ENCODE results near the gene PSEN2. TPM values are rescaled to one million over a fixed set of nuclear protein-coding genes. Genes with fewer than 3 reads are reported as not detected.

The PSEN2 gene
- total RNA-seq, 1 experiment from 2014 or later: 17.4 TPM

- no CpG with 5 or more reads among the region's 3 CpGs for WGBS (ENCODE audit: extremely low coverage, insufficient read length, low lambda C conversion rate)
These were observed 72.0 kb downstream of the PSEN2 start for GRCh38 chr1:226942392-226942791.

More at GRCh38 chr1:226942392-226942791, 72.0 kb downstream of the PSEN2 start:
- no peak overlapping the region for H3K4me3 Mint-ChIP-seq
- H3K56ac ChIP-seq (ENCODE audit: insufficient read length, low read depth, low read length): no peak overlapping the region
- no peak overlapping the region for H2BK120ac ChIP-seq (ENCODE audit: low read depth, low read length, poor library complexity, severe bottlenecking)
- H2BK5ac ChIP-seq (ENCODE audit: insufficient read length, low read length): no peak overlapping the region
- H3K9me3 ChIP-seq (ENCODE audit: control insufficient read depth, low read depth, low read length): no peaks in the 10 kb centered on the region
- no peaks in the 10 kb centered on the region for H3K79me2 ChIP-seq (ENCODE audit: insufficient read depth, low read length)
- H4K8ac ChIP-seq (replicated peaks; ENCODE audit: insufficient read length, low read depth, low read length): no peak overlapping the region
- peaks cover 58 to 66% of the 10 kb centered on the region in 2 experiments for H3K4me1 Mint-ChIP-seq
- H3K14ac ChIP-seq (ENCODE audit: insufficient read depth, low read length): no peak overlapping the region
- no peak overlapping the region for H3K18ac ChIP-seq (ENCODE audit: insufficient read length, low read depth, low read length)
- no peak overlapping the region for H3K27ac Mint-ChIP-seq
- H3K27me3 Mint-ChIP-seq (ENCODE audit: low read depth): peaks cover 9% of the 10 kb centered on the region
- TF ChIP-seq, protein P1, sequence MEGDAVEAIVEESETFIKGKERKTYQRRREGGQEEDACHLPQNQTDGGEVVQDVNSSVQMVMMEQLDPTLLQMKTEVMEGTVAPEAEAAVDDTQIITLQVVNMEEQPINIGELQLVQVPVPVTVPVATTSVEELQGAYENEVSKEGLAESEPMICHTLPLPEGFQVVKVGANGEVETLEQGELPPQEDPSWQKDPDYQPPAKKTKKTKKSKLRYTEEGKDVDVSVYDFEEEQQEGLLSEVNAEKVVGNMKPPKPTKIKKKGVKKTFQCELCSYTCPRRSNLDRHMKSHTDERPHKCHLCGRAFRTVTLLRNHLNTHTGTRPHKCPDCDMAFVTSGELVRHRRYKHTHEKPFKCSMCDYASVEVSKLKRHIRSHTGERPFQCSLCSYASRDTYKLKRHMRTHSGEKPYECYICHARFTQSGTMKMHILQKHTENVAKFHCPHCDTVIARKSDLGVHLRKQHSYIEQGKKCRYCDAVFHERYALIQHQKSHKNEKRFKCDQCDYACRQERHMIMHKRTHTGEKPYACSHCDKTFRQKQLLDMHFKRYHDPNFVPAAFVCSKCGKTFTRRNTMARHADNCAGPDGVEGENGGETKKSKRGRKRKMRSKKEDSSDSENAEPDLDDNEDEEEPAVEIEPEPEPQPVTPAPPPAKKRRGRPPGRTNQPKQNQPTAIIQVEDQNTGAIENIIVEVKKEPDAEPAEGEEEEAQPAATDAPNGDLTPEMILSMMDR (conservative IDR thresholded peaks at IDR 0.05): no peak
- no peak overlapping the region for H3K23ac ChIP-seq (ENCODE audit: insufficient read length, low read depth, low read length)
- H4K20me1 ChIP-seq (ENCODE audit: control insufficient read depth, insufficient read depth, insufficient read length): no peaks in the 10 kb centered on the region
- no peak overlapping the region for H2BK15ac ChIP-seq (ENCODE audit: low read depth, low read length)
- H3K27me3 ChIP-seq (ENCODE audit: insufficient read depth, low read length): no peaks in the 10 kb centered on the region
- no peak overlapping the region for H3K4me2 ChIP-seq (ENCODE audit: insufficient read depth, insufficient read length, low read length)
- no peak overlapping the region for H2AFZ ChIP-seq (ENCODE audit: low read length)
- no peak overlapping the region for H3K27ac ChIP-seq (ENCODE audit: insufficient read length, low read depth, low read length)
- H2AK5ac ChIP-seq (ENCODE audit: insufficient read length, low read length): no peak overlapping the region
- peaks cover 8% of the 10 kb centered on the region for H3K4me1 ChIP-seq (ENCODE audit: insufficient read depth, low read length)
- no peak overlapping the region for H3K9ac ChIP-seq (ENCODE audit: extremely low read depth, insufficient read length, low read length)
- no peak overlapping the region for H2BK20ac ChIP-seq (ENCODE audit: low read depth, low read length, poor library complexity, severe bottlenecking)
- no peak overlapping the region for H4K91ac ChIP-seq (ENCODE audit: insufficient read length, low read depth, low read length)
- H3K36me3 Mint-ChIP-seq (ENCODE audit: insufficient read depth in 1 of 3, low read depth in 3 of 3): peaks cover 3 to 5% (median 4%) of the 10 kb centered on the region in 3 experiments; a peak in 5 of 7 replicates
- no peak overlapping the region for H3T11ph ChIP-seq (ENCODE audit: low read length)
- no peak overlapping the region for H2BK12ac ChIP-seq (ENCODE audit: insufficient read length, low read depth, low read length)
- peaks cover 11% of the 10 kb centered on the region for H3K23me2 ChIP-seq (ENCODE audit: insufficient read length, low read depth, low read length, poor library complexity, severe bottlenecking)
- H3K9me3 Mint-ChIP-seq: 0 out of 5 replicates have a peak, but pooled peaks cover 0 to 1% of the 10 kb centered on the region in 2 experiments
- H4K5ac ChIP-seq (ENCODE audit: insufficient read length, low read depth, low read length): no peak overlapping the region
- H3K79me1 ChIP-seq (ENCODE audit: insufficient read depth, low read depth, low read length, poor library complexity, severe bottlenecking): no peaks in the 10 kb centered on the region
- no peak overlapping the region for H3K4ac ChIP-seq (ENCODE audit: low read depth, low read length)
- DNase-seq: no peak
